OCI-LY7 (cell line): ENCODE measurements around the gene COL4A2.

Source experiments
- CTCF ChIP-seq: fragments of 200-600 bp; sonication (generic); conservative IDR thresholded peaks from 2 replicates; pipeline ENCODE4 v1.5.1; 2014; ENCODE audit warnings: mild to moderate bottlenecking, antibody characterized with exemption, low read length, moderate library complexity, mixed read lengths
- EZH2phosphoT487 ChIP-seq: fragments of 200-600 bp; sonication (generic); IDR thresholded peaks from 2 replicates; pipeline ENCODE4 v1.6.1; 2018; ENCODE audit warnings: low read depth, borderline replicate concordance, mild to moderate bottlenecking, mixed run types, antibody characterized with exemption, low read length, moderate library complexity, mixed read lengths

DNA sequence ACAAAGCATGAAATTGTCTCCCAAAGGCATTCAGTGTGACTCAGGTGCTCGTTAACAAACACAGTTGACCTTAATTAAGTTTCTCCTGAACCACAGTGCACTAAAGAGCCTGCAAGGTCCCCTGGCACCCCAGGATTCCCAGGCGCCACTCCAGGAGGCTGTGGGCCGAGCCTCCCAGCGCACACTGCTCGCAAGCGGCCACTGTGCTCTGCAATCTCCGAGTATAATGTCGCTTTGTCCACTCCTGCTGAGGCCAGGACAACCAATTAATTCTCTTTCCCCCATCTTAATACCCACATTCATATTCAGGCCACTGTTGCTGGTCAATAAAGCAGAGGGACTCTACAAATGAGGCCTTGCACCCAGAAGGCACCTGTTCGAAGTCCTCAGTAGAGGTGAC is 245.7 kb downstream of the COL4A2 start:
- TF ChIP-seq CTCF (no peak), EZH2phosphoT487 (no peak)
